ENCODE measurements around the gene DNM3.

DNA sequence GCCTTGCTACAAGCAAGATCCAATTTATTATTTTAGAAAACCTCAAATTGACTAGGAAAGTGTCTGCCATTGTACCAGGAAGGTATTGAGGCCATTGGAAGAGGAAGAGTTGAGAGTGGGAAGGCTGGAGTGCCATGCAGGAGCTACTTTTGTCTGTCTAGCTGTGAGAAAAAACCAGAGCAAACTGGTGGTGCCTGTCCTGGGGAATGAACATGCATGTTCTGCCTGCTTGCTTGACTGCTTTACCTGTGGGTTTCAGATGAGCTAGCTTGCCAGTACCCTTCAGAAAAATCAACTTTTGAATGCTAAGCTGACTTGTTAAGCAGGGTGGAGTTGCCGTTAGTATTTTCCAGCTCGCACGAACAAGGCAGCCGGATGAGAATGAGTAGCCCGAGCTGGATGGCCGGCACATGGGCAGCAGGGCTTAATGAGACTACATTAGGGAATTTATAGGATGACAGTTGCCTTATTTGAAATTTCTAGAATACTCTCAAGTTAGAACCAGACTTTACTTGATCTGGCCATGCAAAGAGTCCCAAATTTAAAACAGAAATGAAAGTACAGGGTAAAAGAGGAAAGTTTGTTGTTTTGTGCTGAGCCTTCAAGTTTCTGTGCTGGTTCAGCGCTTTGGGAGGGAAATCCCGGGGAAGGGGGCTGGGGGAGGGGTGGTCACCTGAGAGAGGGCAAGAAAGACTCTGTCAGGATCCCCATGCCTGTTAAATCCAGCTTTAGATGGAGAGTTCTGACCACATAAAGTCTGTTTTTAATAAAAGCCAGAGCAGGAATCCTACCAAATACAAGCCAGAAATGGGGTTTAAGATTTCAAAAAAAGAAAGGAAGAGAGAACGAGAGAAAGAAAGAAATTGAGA is 549.6 kb downstream of the DNM3 start:
- TF ChIP-seq RARB (CRISPR knock-in tag; IDR thresholded peaks at IDR 0.05): no peak
- no peak for TF ChIP-seq ZFP30 (CRISPR knock-in tag; IDR thresholded peaks at IDR 0.05)
- TF ChIP-seq, protein P1, sequence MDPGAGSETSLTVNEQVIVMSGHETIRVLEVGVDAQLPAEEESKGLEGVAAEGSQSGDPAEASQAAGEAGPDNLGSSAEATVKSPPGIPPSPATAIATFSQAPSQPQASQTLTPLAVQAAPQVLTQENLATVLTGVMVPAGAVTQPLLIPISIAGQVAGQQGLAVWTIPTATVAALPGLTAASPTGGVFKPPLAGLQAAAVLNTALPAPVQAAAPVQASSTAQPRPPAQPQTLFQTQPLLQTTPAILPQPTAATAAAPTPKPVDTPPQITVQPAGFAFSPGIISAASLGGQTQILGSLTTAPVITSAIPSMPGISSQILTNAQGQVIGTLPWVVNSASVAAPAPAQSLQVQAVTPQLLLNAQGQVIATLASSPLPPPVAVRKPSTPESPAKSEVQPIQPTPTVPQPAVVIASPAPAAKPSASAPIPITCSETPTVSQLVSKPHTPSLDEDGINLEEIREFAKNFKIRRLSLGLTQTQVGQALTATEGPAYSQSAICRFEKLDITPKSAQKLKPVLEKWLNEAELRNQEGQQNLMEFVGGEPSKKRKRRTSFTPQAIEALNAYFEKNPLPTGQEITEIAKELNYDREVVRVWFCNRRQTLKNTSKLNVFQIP (CRISPR knock-in tag; IDR thresholded peaks at IDR 0.05; ENCODE audit: borderline replicate concordance, low read depth): no peak
- TF ChIP-seq BACH2 (CRISPR knock-in tag; IDR thresholded peaks at IDR 0.05; ENCODE audit: borderline replicate concordance): no peak
- no peak for TF ChIP-seq CSDC2 (CRISPR knock-in tag; IDR thresholded peaks at IDR 0.05)

All from SK-N-SH treated with all-trans-retinoic acid at 6 μM for 48 hours (cell line).